GM12801 (cell line): Measurements from ENCODE around the gene PPP3CA.

Source experiments
- CTCF ChIP-seq: IDR thresholded peaks from one replicate; pipeline ENCODE4 v1.5.1; 2011; ENCODE audit warnings: control low read depth; ENCODE audit not compliant: insufficient read length; ENCODE audit errors: extremely low read depth

PPP3CA gene

GRCh38 chr4:101197350-101197749 lies 150.0 kb downstream of the PPP3CA start:
- no peak for TF ChIP-seq CTCF

- TF ChIP-seq CTCF = no peak
Observed at GRCh38 chr4:101192244-101192643, 155.1 kb downstream of the PPP3CA start.

GRCh38 chr4:101191302-101192098 lies 155.8 kb downstream of the PPP3CA start:
- TF ChIP-seq CTCF = no peak

GRCh38 chr4:101190751-101191150 lies 156.6 kb downstream of the PPP3CA start:
- no peak for TF ChIP-seq CTCF

GRCh38 chr4:101188906-101189305 lies 158.4 kb downstream of the PPP3CA start:
- no peak for TF ChIP-seq CTCF

GRCh38 chr4:101187841-101188240 lies 159.5 kb downstream of the PPP3CA start:
- no peak for TF ChIP-seq CTCF

- no peak for TF ChIP-seq CTCF
Observed at GRCh38 chr4:101186567-101187184, 160.7 kb downstream of the PPP3CA start.
